Right atrium auricular region (tissue), 2 donors: Measurements from ENCODE around the gene LEMD1. TPM values are rescaled to one million over a fixed set of nuclear protein-coding genes. Genes with fewer than 3 reads are reported as not detected.

Experiments used
- DNase-seq: peaks from one replicate; pipeline ENCODE4 v3.0.0-alpha.2; 2019; ENCODE audit warnings: low spot score
- H3K27ac ChIP-seq, 2 donors: fragments of 200-600 bp; sonication (generic); 1 replicate in 1 of 2; 2 replicates in 1 of 2; pipeline ENCODE4 v1.5.1; 2016 to 2019
- H3K27me3 ChIP-seq, 2 donors: fragments of 200-600 bp; sonication (generic); one replicate each; pipeline versions ENCODE4 v1.5.1 to v1.6.0; 2017 to 2019
- H3K36me3 ChIP-seq: fragments of 200-600 bp; sonication (generic); one replicate; pipeline ENCODE4 v1.5.1; 2016
- H3K4me1 ChIP-seq, 2 donors: fragments of 200-600 bp; sonication (generic); one replicate each; pipeline versions ENCODE4 v1.5.1 to v1.6.0; 2017 to 2019
- H3K4me3 ChIP-seq, 2 donors: fragments of 200-600 bp; sonication (generic); 1 replicate in 1 of 2; 2 replicates in 1 of 2; pipeline ENCODE4 v1.5.1; 2017 to 2019; ENCODE audit warnings: mild to moderate bottlenecking in 1 of 2, moderate library complexity in 1 of 2
- H3K9me3 ChIP-seq, 2 donors: fragments of 200-600 bp; sonication (generic); one replicate each; pipeline ENCODE4 v1.5.1; 2019
- CTCF ChIP-seq, 2 donors: fragments of 200-600 bp; sonication (generic); IDR thresholded peaks; one replicate each; pipeline ENCODE4 v1.5.1; 2019; ENCODE audit warnings: antibody characterized with exemption in 2 of 2
- total RNA-seq, 2 donors: library from RNA; depleted of rRNA; stranded (reverse); fragments of >200 nt; gene quantifications; one replicate each; pipeline ENCODE4 v1.1.0, GENCODE V29; 2016

The LEMD1 gene
- total RNA-seq, 2 donors from 2014 or later = not detected

GRCh38 chr1:205355075-205355453 is 66.8 kb downstream of the LEMD1 start:
- no peak for DNase-seq
- Histone ChIP-seq H3K36me3 (no peaks in the 10 kb centered on the region), H3K9me3 (no peaks in the 10 kb centered on the region), H3K27me3 (no peaks in the 10 kb centered on the region), H3K27ac (no peak overlapping the region), H3K4me1 (peaks cover 0 to 7% of the 10 kb centered on the region in 2 donors), H3K4me3 (no peak overlapping the region)
- TF ChIP-seq CTCF (IDR thresholded peaks at IDR 0.05) = no peak

GRCh38 chr1:205354259-205355074 is 67.4 kb downstream of the LEMD1 start:
- no peaks in the 10 kb centered on the region for H3K36me3 ChIP-seq
- H3K27ac ChIP-seq = no peak overlapping the region
- no peaks in the 10 kb centered on the region for H3K9me3 ChIP-seq
- no peaks in the 10 kb centered on the region for H3K27me3 ChIP-seq
- no peak overlapping the region for H3K4me3 ChIP-seq
- H3K4me1 ChIP-seq = peaks cover 0 to 7% of the 10 kb centered on the region in 2 donors
- peak; percentile 65 for DNase-seq
- TF ChIP-seq CTCF (IDR thresholded peaks at IDR 0.05) = peak; percentile 70 to 83

- Histone ChIP-seq H3K36me3 (no peaks in the 10 kb centered on the region), H3K4me1 (peaks cover 0 to 7% of the 10 kb centered on the region in 2 donors), H3K4me3 (no peak overlapping the region), H3K27me3 (no peaks in the 10 kb centered on the region), H3K27ac (no peak overlapping the region), H3K9me3 (no peaks in the 10 kb centered on the region)
- TF ChIP-seq CTCF (IDR thresholded peaks at IDR 0.05) = no peak
- DNase-seq = no peak
These were observed 68.2 kb downstream of the LEMD1 start for GRCh38 chr1:205353612-205354011.

GRCh38 chr1:205353191-205353590 is 68.7 kb downstream of the LEMD1 start:
- Histone ChIP-seq H3K4me3 (no peak overlapping the region), H3K9me3 (no peaks in the 10 kb centered on the region), H3K4me1 (peaks cover 0 to 7% of the 10 kb centered on the region in 2 donors), H3K36me3 (no peaks in the 10 kb centered on the region), H3K27ac (no peak overlapping the region), H3K27me3 (no peaks in the 10 kb centered on the region)
- TF ChIP-seq CTCF (IDR thresholded peaks at IDR 0.05) = no peak
- no peak for DNase-seq

GRCh38 chr1:205351984-205352713 is 69.7 kb downstream of the LEMD1 start:
- Histone ChIP-seq H3K27ac (no peak overlapping the region), H3K36me3 (no peaks in the 10 kb centered on the region), H3K9me3 (no peaks in the 10 kb centered on the region), H3K4me3 (no peak overlapping the region), H3K27me3 (no peaks in the 10 kb centered on the region), H3K4me1 (peaks cover 0 to 7% of the 10 kb centered on the region in 2 donors)
- TF ChIP-seq CTCF (IDR thresholded peaks at IDR 0.05) = no peak
- DNase-seq = no peak
